ENCODE data around the gene ZNFX1.
A peak's percentile ranks its signal among the peaks of the same experiment; 100 is the strongest.

ZNFX1 gene

GRCh38 chr20:49292010-49292409, 14.2 kb upstream of the ZNFX1 start:
- DNase-seq: no peak
- no peak overlapping the region for H3K4me3 ChIP-seq (ENCODE audit: low read depth, low read length)
- no peak overlapping the region for H3K14ac ChIP-seq (ENCODE audit: low read length)
- H3K4me1 ChIP-seq (ENCODE audit: control insufficient read depth in 1 of 2, insufficient read depth in 2 of 2, low read length in 2 of 2): peaks cover 8 to 9% of the 10 kb centered on the region in 2 experiments
- H3K36me3 ChIP-seq (ENCODE audit: control insufficient read depth in 1 of 2, insufficient read depth in 2 of 2, low read length in 2 of 2): peaks cover 25 to 33% of the 10 kb centered on the region in 2 experiments
- no peak overlapping the region for H2BK120ac ChIP-seq (ENCODE audit: insufficient read depth, low read length, poor library complexity)
- no CpG with 5 or more reads among the region's 3 CpGs for WGBS (ENCODE audit: extremely low coverage, insufficient coverage, insufficient read length)
- no peaks in the 10 kb centered on the region for H3K79me1 ChIP-seq (ENCODE audit: low read length)
- no peaks in the 10 kb centered on the region for H3K79me2 ChIP-seq (ENCODE audit: control insufficient read depth, insufficient read depth, low read length, poor library complexity)
- H4K8ac ChIP-seq (ENCODE audit: low read depth, low read length): no peak overlapping the region
- H3K27me3 ChIP-seq (ENCODE audit: insufficient read depth, low read length): no peaks in the 10 kb centered on the region
- no peak overlapping the region for H2BK5ac ChIP-seq (ENCODE audit: low read depth, low read length, poor library complexity)
- no peak overlapping the region for H3K18ac ChIP-seq (ENCODE audit: low read length)
- no peak overlapping the region for H2BK12ac ChIP-seq (ENCODE audit: low read length)
- no peak overlapping the region for H3K4me2 ChIP-seq (ENCODE audit: low read length)
- H3K23ac ChIP-seq (ENCODE audit: low read length): no peak overlapping the region
- H3K9me3 ChIP-seq (ENCODE audit: insufficient read depth, low read depth, low read length): no peaks in the 10 kb centered on the region
- no peak overlapping the region for H3K4ac ChIP-seq (ENCODE audit: low read depth, low read length)
- H4K91ac ChIP-seq (ENCODE audit: low read depth, low read length): no peak overlapping the region
- H3K27ac ChIP-seq (ENCODE audit: low read depth, low read length): no peak overlapping the region
- H2AFZ ChIP-seq (ENCODE audit: insufficient read depth, low read length, poor library complexity): no peak overlapping the region
- no peak overlapping the region for H3K9ac ChIP-seq (ENCODE audit: low read length)
- H4K12ac ChIP-seq (ENCODE audit: low read depth, low read length): no peak overlapping the region
- H2AK5ac ChIP-seq (ENCODE audit: low read length): no peak overlapping the region

GRCh38 chr20:49291200-49291599, 13.3 kb upstream of the ZNFX1 start:
- no peak overlapping the region for H2BK120ac ChIP-seq (ENCODE audit: insufficient read depth, low read length, poor library complexity)
- H3K4me3 ChIP-seq (ENCODE audit: low read depth, low read length): no peak overlapping the region
- H3K4ac ChIP-seq (ENCODE audit: low read depth, low read length): no peak overlapping the region
- no peak overlapping the region for H3K23ac ChIP-seq (ENCODE audit: low read length)
- peaks cover 4% of the 10 kb centered on the region for H3K9me3 ChIP-seq (ENCODE audit: insufficient read depth, low read depth, low read length)
- no peak overlapping the region for H2BK12ac ChIP-seq (ENCODE audit: low read length)
- no peak overlapping the region for H3K9ac ChIP-seq (ENCODE audit: low read length)
- no peak overlapping the region for H2AFZ ChIP-seq (ENCODE audit: insufficient read depth, low read length, poor library complexity)
- DNase-seq: no peak
- no peak overlapping the region for H3K18ac ChIP-seq (ENCODE audit: low read length)
- H4K8ac ChIP-seq (ENCODE audit: low read depth, low read length): no peak overlapping the region
- H3K4me2 ChIP-seq (ENCODE audit: low read length): no peak overlapping the region
- no peaks in the 10 kb centered on the region for H3K79me1 ChIP-seq (ENCODE audit: low read length)
- H3K79me2 ChIP-seq (ENCODE audit: control insufficient read depth, insufficient read depth, low read length, poor library complexity): no peaks in the 10 kb centered on the region
- H2BK5ac ChIP-seq (ENCODE audit: low read depth, low read length, poor library complexity): no peak overlapping the region
- H4K12ac ChIP-seq (ENCODE audit: low read depth, low read length): no peak overlapping the region
- WGBS (ENCODE audit: extremely low coverage, insufficient coverage, insufficient read length): no CpG with 5 or more reads among the region's 1 CpG
- no peak overlapping the region for H2AK5ac ChIP-seq (ENCODE audit: low read length)
- H4K91ac ChIP-seq (ENCODE audit: low read depth, low read length): no peak overlapping the region
- H3K14ac ChIP-seq (ENCODE audit: low read length): no peak overlapping the region
- peaks cover 11 to 12% of the 10 kb centered on the region in 2 experiments for H3K4me1 ChIP-seq (ENCODE audit: control insufficient read depth in 1 of 2, insufficient read depth in 2 of 2, low read length in 2 of 2)
- peaks cover 31 to 42% of the 10 kb centered on the region in 2 experiments for H3K36me3 ChIP-seq (ENCODE audit: control insufficient read depth in 1 of 2, insufficient read depth in 2 of 2, low read length in 2 of 2)
- H3K27ac ChIP-seq (ENCODE audit: low read depth, low read length): no peak overlapping the region
- no peaks in the 10 kb centered on the region for H3K27me3 ChIP-seq (ENCODE audit: insufficient read depth, low read length)

GRCh38 chr20:49290608-49291191, 12.8 kb upstream of the ZNFX1 start:
- no CpG with 5 or more reads among the region's 6 CpGs for WGBS (ENCODE audit: extremely low coverage, insufficient coverage, insufficient read length)
- Histone ChIP-seq H3K9ac (ENCODE audit: low read length) (no peak overlapping the region), H3K4me3 (ENCODE audit: low read depth, low read length) (no peak overlapping the region), H3K27ac (ENCODE audit: low read depth, low read length) (no peak overlapping the region), H3K14ac (ENCODE audit: low read length) (no peak overlapping the region), H3K23ac (ENCODE audit: low read length) (no peak overlapping the region), H4K12ac (ENCODE audit: low read depth, low read length) (no peak overlapping the region), H3K9me3 (ENCODE audit: insufficient read depth, low read depth, low read length) (peaks cover 6% of the 10 kb centered on the region), H2BK120ac (ENCODE audit: insufficient read depth, low read length, poor library complexity) (no peak overlapping the region), H2AK5ac (ENCODE audit: low read length) (no peak overlapping the region), H3K4ac (ENCODE audit: low read depth, low read length) (no peak overlapping the region), H3K4me2 (ENCODE audit: low read length) (no peak overlapping the region), H4K8ac (ENCODE audit: low read depth, low read length) (no peak overlapping the region), H3K36me3 (ENCODE audit: control insufficient read depth in 1 of 2, insufficient read depth in 2 of 2, low read length in 2 of 2) (peaks cover 33 to 47% of the 10 kb centered on the region in 2 experiments), H3K18ac (ENCODE audit: low read length) (no peak overlapping the region), H3K27me3 (ENCODE audit: insufficient read depth, low read length) (no peaks in the 10 kb centered on the region), H2BK5ac (ENCODE audit: low read depth, low read length, poor library complexity) (no peak overlapping the region), H3K79me1 (ENCODE audit: low read length) (no peaks in the 10 kb centered on the region), H2AFZ (ENCODE audit: insufficient read depth, low read length, poor library complexity) (no peak overlapping the region), H4K91ac (ENCODE audit: low read depth, low read length) (no peak overlapping the region), H3K4me1 (ENCODE audit: control insufficient read depth in 1 of 2, insufficient read depth in 2 of 2, low read length in 2 of 2) (peaks cover 12 to 14% of the 10 kb centered on the region in 2 experiments), H2BK12ac (ENCODE audit: low read length) (no peak overlapping the region), H3K79me2 (ENCODE audit: control insufficient read depth, insufficient read depth, low read length, poor library complexity) (no peaks in the 10 kb centered on the region)
- DNase-seq: no peak

GRCh38 chr20:49288784-49289696, 11.2 kb upstream of the ZNFX1 start:
- no peak overlapping the region for H3K23ac ChIP-seq (ENCODE audit: low read length)
- H2AK5ac ChIP-seq (ENCODE audit: low read length): no peak overlapping the region
- no peak overlapping the region for H3K18ac ChIP-seq (ENCODE audit: low read length)
- H3K36me3 ChIP-seq (ENCODE audit: control insufficient read depth in 1 of 2, insufficient read depth in 2 of 2, low read length in 2 of 2): peaks cover 34 to 58% of the 10 kb centered on the region in 2 experiments
- H3K79me1 ChIP-seq (ENCODE audit: low read length): no peaks in the 10 kb centered on the region
- no peaks in the 10 kb centered on the region for H3K79me2 ChIP-seq (ENCODE audit: control insufficient read depth, insufficient read depth, low read length, poor library complexity)
- no peak overlapping the region for H3K14ac ChIP-seq (ENCODE audit: low read length)
- peaks cover 12 to 14% of the 10 kb centered on the region in 2 experiments for H3K4me1 ChIP-seq (ENCODE audit: control insufficient read depth in 1 of 2, insufficient read depth in 2 of 2, low read length in 2 of 2)
- H2BK12ac ChIP-seq (ENCODE audit: low read length): no peak overlapping the region
- no peak overlapping the region for H3K4me3 ChIP-seq (ENCODE audit: low read depth, low read length)
- peaks cover 6% of the 10 kb centered on the region for H3K9me3 ChIP-seq (ENCODE audit: insufficient read depth, low read depth, low read length)
- H2BK120ac ChIP-seq (ENCODE audit: insufficient read depth, low read length, poor library complexity): no peak overlapping the region
- no peak overlapping the region for H2BK5ac ChIP-seq (ENCODE audit: low read depth, low read length, poor library complexity)
- peak; percentile 55 to 88 for DNase-seq
- no peak overlapping the region for H3K9ac ChIP-seq (ENCODE audit: low read length)
- H4K12ac ChIP-seq (ENCODE audit: low read depth, low read length): no peak overlapping the region
- no peak overlapping the region for H2AFZ ChIP-seq (ENCODE audit: insufficient read depth, low read length, poor library complexity)
- H3K4me2 ChIP-seq (ENCODE audit: low read length): peak overlapping the region; percentile 18
- H3K27me3 ChIP-seq (ENCODE audit: insufficient read depth, low read length): no peaks in the 10 kb centered on the region
- peak overlapping the region; percentile 0 for H3K27ac ChIP-seq (ENCODE audit: low read depth, low read length)
- WGBS (ENCODE audit: extremely low coverage, insufficient coverage, insufficient read length): no CpG with 5 or more reads among the region's 10 CpGs
- H4K8ac ChIP-seq (ENCODE audit: low read depth, low read length): no peak overlapping the region
- no peak overlapping the region for H3K4ac ChIP-seq (ENCODE audit: low read depth, low read length)
- H4K91ac ChIP-seq (ENCODE audit: low read depth, low read length): no peak overlapping the region

Measured in trophoblast cell (in vitro differentiated cells and primary cell).